GM21825 (cell line): Measurements from ENCODE around the gene POLR2B.

Experiments used
- ATAC-seq: cut with Tn5 transposase; IDR thresholded peaks from one replicate; pipeline ENCODE4 v1.9.1; 2021; ENCODE audit warnings: mild to moderate bottlenecking, moderate library complexity; ENCODE audit not compliant: unreplicated experiment

The POLR2B gene

GRCh38 chr4:57078685-57079521 lies 100.2 kb downstream of the POLR2B start:
- ATAC-seq, result no peak
